NT2/D1 (cell line): ENCODE measurements around the gene CTIF.
"Not testable (repeated sequence)": the region's sequence is repeated elsewhere in the genome, so short reads cannot be mapped to it uniquely, and the experiment has no call there.

Experiments
- DNase-seq: peaks from one replicate; pipeline ENCODE4 v3.0.0-alpha.2; 2011; ENCODE audit warnings: low read depth, low spot score
- H3K27me3 ChIP-seq: 2 replicates; pipeline ENCODE4 v1.6.0; 2011; ENCODE audit warnings: mild to moderate bottlenecking; ENCODE audit not compliant: insufficient read length, insufficient read depth
- H3K36me3 ChIP-seq: 2 replicates; pipeline ENCODE4 v1.6.1; 2011; ENCODE audit warnings: mild to moderate bottlenecking, low read length, mixed read lengths; ENCODE audit not compliant: insufficient read depth, insufficient read length
- H3K4me1 ChIP-seq: 2 replicates; pipeline ENCODE4 v1.5.1; 2011; ENCODE audit not compliant: insufficient read depth, insufficient read length
- H3K4me3 ChIP-seq: 2 replicates; pipeline ENCODE4 v1.5.1; 2011; ENCODE audit warnings: low read depth; ENCODE audit not compliant: insufficient read length
- H3K9ac ChIP-seq: 2 replicates; pipeline ENCODE4 v1.6.0; 2011; ENCODE audit warnings: low read depth; ENCODE audit not compliant: insufficient read length
- H3K9me3 ChIP-seq: 2 replicates; pipeline ENCODE4 v1.5.1; 2011; ENCODE audit warnings: mild to moderate bottlenecking, low read length; ENCODE audit not compliant: insufficient read depth
- SUZ12 ChIP-seq: IDR thresholded peaks from 2 replicates; pipeline ENCODE4 v1.6.1; 2011; ENCODE audit not compliant: insufficient read length, insufficient read depth; ENCODE audit errors: extremely low read depth
- YY1 ChIP-seq: IDR thresholded peaks from 2 replicates; pipeline ENCODE4 v1.6.1; 2011; ENCODE audit not compliant: insufficient read length, insufficient read depth
- ZNF274 ChIP-seq: IDR thresholded peaks from 2 replicates; pipeline ENCODE4 v1.6.1; 2011; ENCODE audit warnings: mild to moderate bottlenecking, low read depth, low read length

The CTIF gene

DNA sequence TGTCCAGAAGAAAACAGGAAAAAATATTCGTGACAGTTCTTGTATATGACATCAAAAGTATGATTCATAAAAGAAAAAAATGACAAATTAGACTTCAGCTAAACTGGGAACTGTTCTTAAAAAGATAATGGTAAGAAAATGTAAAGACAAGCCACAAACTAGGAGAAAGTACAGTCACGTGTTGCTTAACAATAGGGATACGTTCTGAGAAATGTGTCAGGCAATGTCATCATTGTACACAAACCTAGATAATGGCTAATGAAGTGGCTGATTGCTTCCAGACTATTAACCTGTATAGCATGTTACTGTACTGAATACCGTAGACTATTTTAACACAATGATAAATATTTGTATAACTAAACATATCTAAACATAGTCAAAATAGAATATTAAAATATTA is 35.9 kb upstream of the CTIF start:
- DNase-seq: no peak
- TF ChIP-seq ZNF274 (no peak), YY1 (no peak), SUZ12 (no peak)
- H3K27me3 ChIP-seq: no peaks in the 10 kb centered on the region
- H3K36me3 ChIP-seq: no peaks in the 10 kb centered on the region
- no peak overlapping the region for H3K4me3 ChIP-seq
- H3K9ac ChIP-seq: no peak overlapping the region
- peaks cover 14% of the 10 kb centered on the region for H3K9me3 ChIP-seq
- no peaks in the 10 kb centered on the region for H3K4me1 ChIP-seq

DNA sequence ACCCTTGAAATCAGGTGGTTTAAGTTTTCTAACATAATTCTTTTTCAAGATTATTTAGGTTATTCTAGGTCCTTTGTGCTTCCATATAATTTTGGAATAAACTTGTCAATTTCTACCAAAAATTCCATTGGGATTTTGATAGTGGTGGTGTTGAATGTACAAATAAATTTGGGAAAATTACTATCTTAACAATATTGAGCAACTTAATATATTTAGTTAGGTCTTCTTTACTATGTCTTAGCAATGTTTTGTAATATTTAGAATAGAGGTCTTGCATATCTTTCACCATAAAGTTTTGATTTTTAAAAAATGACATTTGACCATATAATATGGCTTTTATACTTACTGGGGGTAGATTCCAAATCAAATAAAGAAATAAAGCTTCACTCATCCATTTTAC is 34.0 kb upstream of the CTIF start:
- no peak for DNase-seq
- Histone ChIP-seq H3K27me3 (no peaks in the 10 kb centered on the region), H3K4me3 (no peak overlapping the region), H3K36me3 (no peaks in the 10 kb centered on the region), H3K9me3 (peaks cover 14% of the 10 kb centered on the region), H3K9ac (no peak overlapping the region), H3K4me1 (no peaks in the 10 kb centered on the region)
- TF ChIP-seq YY1 (no peak), SUZ12 (no peak), ZNF274 (no peak)

GRCh38 chr18:48506983-48507568 is 31.8 kb upstream of the CTIF start:
- H3K36me3 ChIP-seq, H3K4me1 ChIP-seq, H3K27me3 ChIP-seq, H3K4me3 ChIP-seq, H3K9ac ChIP-seq, DNase-seq: not testable (repeated sequence)
- peaks cover 14% of the 10 kb centered on the region for H3K9me3 ChIP-seq

DNA sequence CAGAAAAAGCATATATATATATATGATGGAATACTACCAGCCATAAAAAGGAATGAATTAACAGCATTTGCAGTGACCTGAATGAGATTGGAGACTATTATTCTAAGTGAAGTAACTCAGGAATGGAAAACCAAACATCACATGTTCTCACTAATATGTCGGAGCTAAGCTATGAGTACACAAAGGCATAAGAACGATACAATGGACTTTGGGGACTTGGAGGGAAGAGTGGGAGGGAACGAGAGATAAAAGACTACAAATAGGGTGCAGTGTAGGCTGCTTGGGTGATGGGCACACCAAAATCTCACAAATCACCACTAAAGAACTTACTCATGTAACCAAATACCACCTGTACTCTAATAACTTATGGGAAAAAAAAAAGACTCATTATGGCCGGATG is 26.3 kb upstream of the CTIF start:
- not testable (repeated sequence) for H3K9ac ChIP-seq, H3K27me3 ChIP-seq, H3K4me1 ChIP-seq, DNase-seq, H3K4me3 ChIP-seq, H3K9me3 ChIP-seq, H3K36me3 ChIP-seq

GRCh38 chr18:48514786-48515185 is 24.0 kb upstream of the CTIF start:
- H3K9ac ChIP-seq: no peak overlapping the region
- no peak for TF ChIP-seq YY1
- no peak for DNase-seq
- no peaks in the 10 kb centered on the region for H3K4me1 ChIP-seq
- H3K4me3 ChIP-seq: no peak overlapping the region
- no peaks in the 10 kb centered on the region for H3K9me3 ChIP-seq
- no peaks in the 10 kb centered on the region for H3K36me3 ChIP-seq
- no peaks in the 10 kb centered on the region for H3K27me3 ChIP-seq

- H3K36me3 ChIP-seq: no peaks in the 10 kb centered on the region
- TF ChIP-seq ZNF274 (no peak), SUZ12 (no peak), YY1 (no peak)
- H3K4me1 ChIP-seq: no peaks in the 10 kb centered on the region
- H3K9me3 ChIP-seq: no peaks in the 10 kb centered on the region
- H3K4me3 ChIP-seq: no peak overlapping the region
- no peaks in the 10 kb centered on the region for H3K27me3 ChIP-seq
- H3K9ac ChIP-seq: no peak overlapping the region
- DNase-seq: no peak
These were observed 21.8 kb upstream of the CTIF start for GRCh38 chr18:48517048-48517447.

DNA sequence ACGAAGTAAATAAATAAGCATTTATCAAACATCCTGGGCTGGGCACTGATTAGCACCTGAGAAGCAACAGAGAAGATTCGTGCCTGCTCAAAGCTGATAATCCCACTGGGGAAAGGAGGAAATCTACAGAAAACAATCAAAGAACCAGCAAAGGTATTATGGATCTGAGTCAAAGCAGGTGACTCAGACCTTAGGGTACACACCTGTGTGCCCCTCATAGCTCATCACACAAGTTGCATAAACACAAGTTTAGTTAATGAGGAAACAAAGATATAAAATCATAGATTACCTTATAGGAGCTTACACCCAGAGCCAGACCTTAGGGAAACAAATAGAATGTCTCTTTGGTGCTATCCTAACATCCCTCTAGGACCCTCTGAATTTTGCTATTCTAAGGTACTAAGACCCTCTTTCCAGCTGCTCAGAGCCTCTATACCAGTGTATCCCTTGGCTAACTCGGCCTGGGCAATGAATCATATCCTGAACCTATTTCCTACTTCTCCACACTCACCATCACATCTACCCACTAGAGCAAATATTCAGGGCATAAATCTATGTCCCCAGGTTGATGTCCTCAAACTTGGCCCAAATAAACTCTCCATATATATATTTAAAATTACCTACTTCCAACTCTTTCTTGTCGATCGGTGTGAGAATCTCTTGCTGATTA is 19.3 kb upstream of the CTIF start:
- TF ChIP-seq YY1 (no peak), SUZ12 (no peak), ZNF274 (no peak)
- H3K27me3 ChIP-seq: peaks cover 2% of the 10 kb centered on the region
- H3K9ac ChIP-seq: no peak overlapping the region
- H3K4me1 ChIP-seq: no peaks in the 10 kb centered on the region
- DNase-seq: no peak
- H3K4me3 ChIP-seq: no peak overlapping the region
- no peaks in the 10 kb centered on the region for H3K36me3 ChIP-seq
- H3K9me3 ChIP-seq: no peaks in the 10 kb centered on the region

DNA sequence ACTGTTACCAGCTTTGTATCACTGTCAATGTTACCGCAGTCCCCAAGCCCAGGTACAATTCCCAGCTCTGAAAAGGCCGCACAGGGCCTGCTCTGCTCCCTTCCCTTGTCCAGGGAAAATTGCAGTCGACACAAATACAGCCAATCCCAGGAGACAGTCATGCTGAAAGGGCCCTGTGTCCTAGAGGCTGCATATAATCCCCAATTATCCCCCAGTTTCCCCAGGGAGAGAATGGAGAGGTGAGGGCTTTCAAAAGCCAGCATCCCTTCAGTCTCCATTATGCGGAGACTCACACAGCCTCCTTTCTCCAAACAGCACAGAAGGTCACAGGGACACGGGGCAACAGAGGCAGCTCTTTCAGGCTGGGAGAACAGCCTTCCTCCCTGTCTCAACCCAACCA is 17.1 kb upstream of the CTIF start:
- no peaks in the 10 kb centered on the region for H3K4me1 ChIP-seq
- TF ChIP-seq YY1: no peak
- no peak for TF ChIP-seq SUZ12
- H3K9ac ChIP-seq: no peak overlapping the region
- DNase-seq: no peak
- H3K4me3 ChIP-seq: no peak overlapping the region
- H3K27me3 ChIP-seq: peaks cover 2% of the 10 kb centered on the region
- H3K9me3 ChIP-seq: no peaks in the 10 kb centered on the region
- H3K36me3 ChIP-seq: no peaks in the 10 kb centered on the region
